Neuronal stem cell (in vitro differentiated cells): ENCODE results near the gene PAPLN.

ENCODE experiments used
- DNase-seq: peaks from one replicate; pipeline ENCODE4 v3.0.0-alpha.2; 2013; ENCODE audit warnings: low spot score
- H2AFZ ChIP-seq: one replicate; pipeline ENCODE4 v1.6.1; 2013; ENCODE audit warnings: mild to moderate bottlenecking, low read length, inconsistent platforms
- H2AK5ac ChIP-seq: 2 replicates; pipeline ENCODE4 v1.6.1; 2013; ENCODE audit warnings: low read depth, mild to moderate bottlenecking, inconsistent platforms, low read length, moderate library complexity, mixed read lengths
- H2BK120ac ChIP-seq: 2 replicates; pipeline ENCODE4 v1.6.1; 2013; ENCODE audit warnings: low read depth, mild to moderate bottlenecking, inconsistent platforms, low read length, moderate library complexity, mixed read lengths
- H2BK12ac ChIP-seq: one replicate; pipeline ENCODE4 v1.6.1; 2013; ENCODE audit warnings: low read length, inconsistent platforms
- H2BK15ac ChIP-seq: 2 replicates; pipeline ENCODE4 v1.6.1; 2013; ENCODE audit warnings: mild to moderate bottlenecking, low read length, inconsistent platforms, mixed read lengths
- H2BK5ac ChIP-seq: one replicate; pipeline ENCODE4 v1.6.1; 2013; ENCODE audit warnings: inconsistent platforms, mild to moderate bottlenecking, low read length, moderate library complexity
- H3K14ac ChIP-seq: one replicate; pipeline ENCODE4 v1.6.1; 2013; ENCODE audit warnings: low read length, inconsistent platforms
- H3K18ac ChIP-seq: 2 replicates; pipeline ENCODE4 v1.6.1; 2013; ENCODE audit warnings: low read length, inconsistent platforms
- H3K23ac ChIP-seq: 2 replicates; pipeline ENCODE4 v1.6.1; 2013; ENCODE audit warnings: low read depth, mild to moderate bottlenecking, mixed read lengths, low read length, inconsistent platforms; ENCODE audit not compliant: poor library complexity
- H3K27ac ChIP-seq: replicated peaks from 3 replicates; pipeline ENCODE4 v1.5.1; 2013; ENCODE audit warnings: low read length, inconsistent platforms
- H3K27me3 ChIP-seq, 3 experiments: 2 replicates each; pipeline ENCODE4 v1.6.1; 2013; ENCODE audit warnings: low read length in 3 of 3, mild to moderate bottlenecking in 2 of 3, inconsistent platforms in 1 of 3, low read depth in 1 of 3, mixed read lengths in 1 of 3, moderate library complexity in 1 of 3; ENCODE audit not compliant: control insufficient read depth in 3 of 3, insufficient read depth in 3 of 3
- H3K36me3 ChIP-seq, 2 donors: replicated peaks in 1 of 2; 2 replicates each; pipeline ENCODE4 v1.6.1; 2013; ENCODE audit warnings: low read length in 2 of 2; ENCODE audit not compliant: control insufficient read depth in 2 of 2, insufficient read depth in 2 of 2
- H3K4ac ChIP-seq: 2 replicates; pipeline ENCODE4 v1.6.1; 2013; ENCODE audit warnings: inconsistent platforms, mild to moderate bottlenecking, low read length, moderate library complexity
- H3K4me1 ChIP-seq, 2 donors: 1 replicate in 1 of 2; 2 replicates in 1 of 2; pipeline ENCODE4 v1.6.1; 2013; ENCODE audit warnings: low read length in 2 of 2, low read depth in 1 of 2; ENCODE audit not compliant: control insufficient read depth in 2 of 2, insufficient read depth in 1 of 2
- H3K4me2 ChIP-seq: one replicate; pipeline ENCODE4 v1.6.1; 2013; ENCODE audit warnings: mild to moderate bottlenecking, low read length, inconsistent platforms; ENCODE audit not compliant: insufficient read depth, poor library complexity, severe bottlenecking
- H3K4me3 ChIP-seq, 2 donors: 2 replicates each; pipeline ENCODE4 v1.5.1; 2013; ENCODE audit warnings: low read length in 2 of 2, mild to moderate bottlenecking in 2 of 2, inconsistent platforms in 1 of 2, moderate library complexity in 1 of 2
- H3K79me1 ChIP-seq: one replicate; pipeline ENCODE4 v1.6.1; 2013; ENCODE audit warnings: low read depth, mild to moderate bottlenecking, inconsistent platforms, low read length, moderate library complexity
- H3K9ac ChIP-seq: one replicate; pipeline ENCODE4 v1.6.1; 2013; ENCODE audit warnings: mild to moderate bottlenecking, low read depth, low read length, inconsistent platforms; ENCODE audit not compliant: poor library complexity
- H3K9me3 ChIP-seq, 2 donors: replicated peaks in 1 of 2; 2 replicates each; pipeline versions ENCODE3 to v1.6.1; 2013; ENCODE audit warnings: low read length in 2 of 2, mild to moderate bottlenecking in 2 of 2, inconsistent platforms in 1 of 2, low read depth in 1 of 2, mixed read lengths in 1 of 2, moderate library complexity in 1 of 2; ENCODE audit not compliant: control insufficient read depth in 2 of 2, insufficient read depth in 1 of 2
- H4K8ac ChIP-seq: one replicate; pipeline ENCODE4 v1.6.1; 2013; ENCODE audit warnings: low read depth, mild to moderate bottlenecking, inconsistent platforms, low read length, moderate library complexity
- H4K91ac ChIP-seq: one replicate; pipeline ENCODE4 v1.6.1; 2013; ENCODE audit warnings: low read length, low read depth, mild to moderate bottlenecking, inconsistent platforms; ENCODE audit not compliant: poor library complexity
- WGBS, 2 donors: extraction: QIAGEN DNeasy Blood & Tissue Kit; methylation state at CpG; one replicate each; pipeline ENCODE4 v1.1.7; 2013; ENCODE audit warnings: missing lambda C conversion rate in 2 of 2, mixed read lengths in 1 of 2; ENCODE audit not compliant: insufficient read length in 2 of 2, insufficient replicate concordance in 1 of 2; ENCODE audit errors: extremely low coverage in 2 of 2; 5-methylcytosine and 5-hydroxymethylcytosine counted together

The PAPLN gene

DNA sequence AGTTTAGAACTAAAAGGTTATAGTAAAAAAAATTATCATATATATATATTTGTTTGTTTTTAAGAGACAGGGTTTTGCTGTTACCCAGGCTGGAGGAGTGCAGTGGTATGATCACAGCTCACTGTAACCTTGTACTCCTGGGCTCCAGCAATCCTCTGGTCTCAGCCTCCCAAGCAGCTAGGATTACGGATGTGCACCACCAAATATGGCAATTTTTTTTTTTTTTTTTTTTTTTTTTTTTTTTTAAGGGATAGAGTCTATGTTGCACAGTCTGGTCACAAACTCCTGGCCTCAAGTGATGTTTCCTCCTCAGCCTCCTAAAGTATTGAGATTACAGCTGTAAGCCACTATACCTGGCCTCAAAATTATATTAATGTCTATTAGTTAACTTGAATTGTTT lies 48.7 kb downstream of the PAPLN start:
- H2AFZ ChIP-seq = no peak overlapping the region
- H4K8ac ChIP-seq = no peak overlapping the region
- no peak overlapping the region for H3K4me3 ChIP-seq
- no peak overlapping the region for H2BK120ac ChIP-seq
- DNase-seq = no peak
- H2BK12ac ChIP-seq = no peak overlapping the region
- H3K18ac ChIP-seq = no peak overlapping the region
- H2BK15ac ChIP-seq = no peak overlapping the region
- H3K36me3 ChIP-seq = peaks cover 8 to 56% of the 10 kb centered on the region in 2 donors
- H3K27ac ChIP-seq = no peak overlapping the region
- no peak overlapping the region for H3K4ac ChIP-seq
- H3K4me2 ChIP-seq = no peak overlapping the region
- H3K23ac ChIP-seq = no peak overlapping the region
- no peak overlapping the region for H2BK5ac ChIP-seq
- no CpG with 5 or more reads among the region's 1 CpG for WGBS, 2 donors
- no peaks in the 10 kb centered on the region for H3K9me3 ChIP-seq
- H4K91ac ChIP-seq = no peak overlapping the region
- H3K14ac ChIP-seq = no peak overlapping the region
- peaks cover 0 to 4% of the 10 kb centered on the region in 2 donors for H3K4me1 ChIP-seq
- H3K79me1 ChIP-seq = no peaks in the 10 kb centered on the region
- no peak overlapping the region for H3K9ac ChIP-seq
- no peaks in the 10 kb centered on the region for H3K27me3 ChIP-seq
- no peak overlapping the region for H2AK5ac ChIP-seq

DNA sequence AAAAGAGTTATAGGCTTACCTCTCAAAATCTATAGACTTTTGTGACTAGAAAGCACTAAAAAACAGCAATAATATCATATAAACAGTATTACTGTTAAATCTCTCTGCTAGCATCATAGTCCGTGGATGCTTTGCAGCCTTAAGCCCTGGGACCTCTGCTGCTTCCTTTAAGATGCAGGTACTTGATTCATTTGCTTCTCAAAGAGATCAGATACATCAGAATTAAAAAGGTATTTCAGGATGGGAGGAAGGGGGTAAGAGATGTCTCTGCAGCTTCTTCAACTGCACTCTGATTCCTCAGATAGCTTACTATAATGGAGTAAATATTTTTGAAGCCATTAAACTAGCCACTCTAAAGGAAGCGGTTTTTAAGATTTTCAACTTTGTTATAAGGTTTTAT lies 49.3 kb downstream of the PAPLN start:
- Histone ChIP-seq H3K9me3 (no peaks in the 10 kb centered on the region), H2AFZ (no peak overlapping the region), H3K23ac (no peak overlapping the region), H3K14ac (no peak overlapping the region), H2BK120ac (no peak overlapping the region), H3K18ac (no peak overlapping the region), H3K9ac (no peak overlapping the region), H2BK5ac (no peak overlapping the region), H3K27ac (no peak overlapping the region), H2AK5ac (no peak overlapping the region), H3K4me1 (peaks cover 0 to 4% of the 10 kb centered on the region in 2 donors), H3K36me3 (peaks cover 8 to 50% of the 10 kb centered on the region in 2 donors), H3K27me3 (no peaks in the 10 kb centered on the region), H3K4ac (no peak overlapping the region), H4K91ac (no peak overlapping the region), H3K4me3 (no peak overlapping the region), H2BK15ac (no peak overlapping the region), H2BK12ac (no peak overlapping the region), H3K4me2 (no peak overlapping the region), H4K8ac (no peak overlapping the region), H3K79me1 (no peaks in the 10 kb centered on the region)
- WGBS, 2 donors = no CpG with 5 or more reads among the region's 2 CpGs
- DNase-seq = no peak

DNA sequence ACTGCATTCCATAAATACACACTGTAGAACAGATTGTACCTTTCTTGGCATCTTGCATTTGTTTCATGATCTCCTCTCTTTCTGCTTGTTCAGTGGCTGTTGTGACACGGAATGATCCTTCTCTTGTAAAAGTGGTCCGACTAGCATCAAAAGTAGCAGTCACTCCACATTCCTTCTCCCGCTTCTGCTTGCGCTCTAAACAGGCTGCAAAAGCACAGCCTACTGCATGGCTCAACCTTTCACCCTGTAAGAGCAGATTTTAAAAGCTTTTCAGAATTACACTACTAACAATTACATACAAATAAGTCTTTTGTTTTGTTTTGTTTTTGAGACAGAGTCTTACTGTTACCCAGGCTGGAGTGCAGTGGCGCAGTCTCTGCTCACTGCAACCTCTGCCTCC lies 49.8 kb downstream of the PAPLN start:
- Histone ChIP-seq H4K8ac (no peak overlapping the region), H3K4me2 (no peak overlapping the region), H3K18ac (no peak overlapping the region), H3K4me1 (peaks cover 0 to 4% of the 10 kb centered on the region in 2 donors), H3K27me3 (no peaks in the 10 kb centered on the region), H3K4ac (no peak overlapping the region), H3K9me3 (no peaks in the 10 kb centered on the region), H3K4me3 (no peak overlapping the region), H3K36me3 (peaks cover 5 to 49% of the 10 kb centered on the region in 2 donors), H3K23ac (no peak overlapping the region), H3K79me1 (no peaks in the 10 kb centered on the region), H2AK5ac (no peak overlapping the region), H2BK12ac (no peak overlapping the region), H2BK120ac (no peak overlapping the region), H4K91ac (no peak overlapping the region), H3K9ac (no peak overlapping the region), H3K27ac (no peak overlapping the region), H2AFZ (no peak overlapping the region), H3K14ac (no peak overlapping the region), H2BK5ac (no peak overlapping the region), H2BK15ac (no peak overlapping the region)
- WGBS, 2 donors = no CpG with 5 or more reads among the region's 5 CpGs
- DNase-seq = no peak

- no peak overlapping the region for H3K4me2 ChIP-seq
- peaks cover 4 to 38% of the 10 kb centered on the region in 2 donors for H3K36me3 ChIP-seq
- no peak overlapping the region for H2BK15ac ChIP-seq
- H4K8ac ChIP-seq = no peak overlapping the region
- no peaks in the 10 kb centered on the region for H3K27me3 ChIP-seq
- no peak overlapping the region for H3K27ac ChIP-seq
- no peak overlapping the region for H3K18ac ChIP-seq
- no CpG with 5 or more reads among the region's 3 CpGs for WGBS, 2 donors
- H3K4me1 ChIP-seq = no peaks in the 10 kb centered on the region
- H3K14ac ChIP-seq = no peak overlapping the region
- no peaks in the 10 kb centered on the region for H3K79me1 ChIP-seq
- no peak overlapping the region for H4K91ac ChIP-seq
- no peak overlapping the region for H2BK120ac ChIP-seq
- H3K4me3 ChIP-seq = no peak overlapping the region
- no peaks in the 10 kb centered on the region for H3K9me3 ChIP-seq
- H3K9ac ChIP-seq = no peak overlapping the region
- H2AFZ ChIP-seq = no peak overlapping the region
- no peak overlapping the region for H3K4ac ChIP-seq
- H2BK12ac ChIP-seq = no peak overlapping the region
- DNase-seq = no peak
- H2AK5ac ChIP-seq = no peak overlapping the region
- H2BK5ac ChIP-seq = no peak overlapping the region
- no peak overlapping the region for H3K23ac ChIP-seq
These were observed 52.0 kb downstream of the PAPLN start for GRCh38 chr14:73289308-73289707.
